ENCODE results near the gene CMPK1. TPM values are rescaled to one million over a fixed set of nuclear protein-coding genes. Genes with fewer than 3 reads are reported as not detected.
"Not testable (repeated sequence)": the region's sequence is repeated elsewhere in the genome, so short reads cannot be mapped to it uniquely, and the experiment has no call there.

CMPK1 gene
- total RNA-seq (2021), result 119 and 122 TPM in 2 replicates
- Bru-seq, nascent RNA, result percentile 88 among the genes with signal in this experiment
- percentile 84 among the genes with signal in this experiment for BruChase-seq, experiment 1, labeled RNA remaining after a 2-hour chase
- percentile 91 among the genes with signal in this experiment for BruChase-seq, experiment 2, labeled RNA remaining after a 6-hour chase
- long read RNA-seq, transcript CMPK1-203 (6 exons, 2,930 nt), result major isoform, 282 of 306 reads
- long read RNA-seq, partial matches to known transcripts, result 16 of 306 reads
- long read RNA-seq, other reads (novel, unspliced or antisense), result 4 of 306 reads

- H3K79me2 ChIP-seq (ENCODE audit: low read depth), result peaks cover 40% of the 10 kb centered on the region
- POLR2A ChIA-PET (ENCODE audit: unreplicated experiment), result interaction anchor here (0.5 to 2.0 kb wide), 3 partner anchors 20 to 816 kb away, joined by 3 to 38 read pairs (median 8); partner anchors contain the start of genes FOXD2 and STIL
- no peaks in the 10 kb centered on the region for H3K36me3 ChIP-seq (ENCODE audit: low read depth)
- H3K9me2 ChIP-seq (ENCODE audit: insufficient read depth), result no peaks in the 10 kb centered on the region
- H4K20me1 ChIP-seq (ENCODE audit: insufficient read depth), result no peaks in the 10 kb centered on the region
- peak within 1 kb of the TSS; percentile 98 for H3K4me2 ChIP-seq
- CTCF ChIA-PET, result interaction anchor here (0.5 to 1.9 kb wide), 6 partner anchors 20 to 392 kb away, joined by 3 to 10 read pairs (median 4); partner anchors contain the start of genes FOXD2 and STIL
- H3K4me1 ChIP-seq (replicated peaks; ENCODE audit: insufficient read depth), result peaks cover 30% of the 10 kb centered on the region
- H3K27ac ChIP-seq, result peak within 1 kb of the TSS; percentile 93
- H2AFZ ChIP-seq, result peak within 1 kb of the TSS; percentile 91
- H3K27me3 ChIP-seq (ENCODE audit: insufficient read depth, low read depth), result no peaks in the 10 kb centered on the region
- no peaks in the 10 kb centered on the region for H3K9me3 ChIP-seq (ENCODE audit: insufficient read depth, low read depth)
- DNase-seq, result peak; percentile 75 to 87
- TF ChIP-seq CTCF (conservative IDR thresholded peaks at IDR 0.05), result no peak
- intact Hi-C loops (cut with micrococcal nuclease; ENCODE audit: unreplicated experiment), result loop anchor here (1.0 to 10.0 kb wide), 2 partner anchors 19 to 719 kb away; partner anchors contain the start of genes MOB3C and STIL
- H3K4me3 ChIP-seq, result peak within 1 kb of the TSS; percentile 96
- no TSS peak for BruUV-seq (replicated peaks)
- H3F3A ChIP-seq (ENCODE audit: insufficient read depth, low read depth), result peaks cover 34% of the 10 kb centered on the region
Observed at GRCh38 chr1:47333578-47333921, at the start of gene CMPK1. Gene CMPK1 (plus strand): TSS chr1:47333790. CDS start chr1:47333946, 156 bp downstream.

DNA sequence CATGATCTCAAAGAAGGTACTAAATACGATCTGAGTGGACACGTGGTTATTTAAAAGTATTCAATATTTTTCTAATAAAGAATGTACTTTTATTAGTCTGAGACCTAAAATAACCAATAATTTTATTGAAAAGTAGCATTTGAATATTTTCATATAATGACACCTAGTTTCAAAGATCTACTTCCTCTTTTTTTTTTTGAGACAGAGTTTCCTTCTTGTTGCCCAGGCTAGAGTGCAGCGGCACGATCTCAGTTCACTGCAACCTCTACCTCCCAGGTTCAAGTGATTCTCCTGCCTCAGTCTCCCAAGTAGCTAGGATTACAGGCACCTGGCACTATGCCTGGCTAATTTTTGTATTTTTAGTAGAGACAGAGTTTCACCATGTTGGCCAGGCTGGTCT lies 45.5 kb upstream of the CMPK1 start:
- H3K4me3 ChIP-seq; DNase-seq; H3K4me1 ChIP-seq (replicated peaks; ENCODE audit: insufficient read depth); intact Hi-C loops (cut with micrococcal nuclease; ENCODE audit: unreplicated experiment); H3K4me2 ChIP-seq; H2AFZ ChIP-seq; H3K27me3 ChIP-seq (ENCODE audit: insufficient read depth, low read depth); H3K9me3 ChIP-seq (ENCODE audit: insufficient read depth, low read depth); H3K27ac ChIP-seq; H3K9me2 ChIP-seq (ENCODE audit: insufficient read depth); CTCF ChIA-PET; H3F3A ChIP-seq (ENCODE audit: insufficient read depth, low read depth); BruUV-seq (replicated peaks); H4K20me1 ChIP-seq (ENCODE audit: insufficient read depth); H3K79me2 ChIP-seq (ENCODE audit: low read depth): not testable (repeated sequence)
- POLR2A ChIA-PET (ENCODE audit: unreplicated experiment), result interaction anchor here (0.5 kb wide), 1 partner anchor 93 kb away, joined by 5 read pairs; no protein-coding TSS in a partner anchor
- peaks cover 25% of the 10 kb centered on the region for H3K36me3 ChIP-seq (ENCODE audit: low read depth)

GRCh38 chr1:47294863-47295262 lies 38.7 kb upstream of the CMPK1 start:
- H3K9me3 ChIP-seq (ENCODE audit: insufficient read depth, low read depth); CTCF ChIA-PET; H3F3A ChIP-seq (ENCODE audit: insufficient read depth, low read depth); H3K27ac ChIP-seq; BruUV-seq (replicated peaks); H4K20me1 ChIP-seq (ENCODE audit: insufficient read depth); H3K4me3 ChIP-seq; DNase-seq; H3K27me3 ChIP-seq (ENCODE audit: insufficient read depth, low read depth); H3K79me2 ChIP-seq (ENCODE audit: low read depth); H3K4me1 ChIP-seq (replicated peaks; ENCODE audit: insufficient read depth); H3K4me2 ChIP-seq; H3K9me2 ChIP-seq (ENCODE audit: insufficient read depth); POLR2A ChIA-PET (ENCODE audit: unreplicated experiment); H2AFZ ChIP-seq: not testable (repeated sequence)
- H3K36me3 ChIP-seq (ENCODE audit: low read depth), result peaks cover 18% of the 10 kb centered on the region; the same call in 1 of the 2 replicates
- intact Hi-C loops (cut with micrococcal nuclease; ENCODE audit: unreplicated experiment), result loop anchor here (10.0 kb wide), 1 partner anchor 590 kb away; no protein-coding TSS in a partner anchor

DNA sequence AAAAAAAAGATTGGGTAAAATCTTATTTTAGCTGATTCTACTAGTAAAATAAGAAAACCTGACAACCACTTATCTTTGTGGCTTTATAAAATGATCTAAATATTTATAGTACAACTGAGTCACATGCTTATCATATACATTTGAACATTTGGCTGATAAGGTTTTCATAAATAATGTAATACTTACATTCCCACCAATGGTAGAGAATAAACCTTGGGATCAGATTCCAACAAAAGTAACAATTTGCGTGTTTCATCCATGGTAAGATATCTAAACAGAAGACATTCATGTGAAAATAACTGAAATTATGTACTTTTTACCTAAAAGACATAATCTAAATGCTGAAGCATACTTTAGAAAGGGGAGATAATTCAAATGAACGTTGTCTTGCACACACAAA lies 38.0 kb upstream of the CMPK1 start:
- Histone ChIP-seq H3K4me3 (no peak overlapping the region), H2AFZ (no peak overlapping the region), H3K27ac (no peak overlapping the region), H3K4me1 (replicated peaks; ENCODE audit: insufficient read depth) (no peaks in the 10 kb centered on the region), H3K9me2 (ENCODE audit: insufficient read depth) (no peaks in the 10 kb centered on the region), H4K20me1 (ENCODE audit: insufficient read depth) (no peaks in the 10 kb centered on the region; the same call in 1 of the 2 replicates), H3K79me2 (ENCODE audit: low read depth) (no peaks in the 10 kb centered on the region), H3K4me2 (no peak overlapping the region), H3K36me3 (ENCODE audit: low read depth) (peaks cover 22% of the 10 kb centered on the region; the same call in 1 of the 2 replicates), H3F3A (ENCODE audit: insufficient read depth, low read depth) (no peaks in the 10 kb centered on the region; the same call in 1 of the 2 replicates), H3K27me3 (ENCODE audit: insufficient read depth, low read depth) (no peaks in the 10 kb centered on the region), H3K9me3 (ENCODE audit: insufficient read depth, low read depth) (no peaks in the 10 kb centered on the region)
- POLR2A ChIA-PET (ENCODE audit: unreplicated experiment), result no interaction called here
- BruUV-seq (replicated peaks), result no TSS peak
- DNase-seq, result no peak
- CTCF ChIA-PET, result no interaction called here
- intact Hi-C loops (cut with micrococcal nuclease; ENCODE audit: unreplicated experiment), result loop anchor here (10.0 kb wide), 1 partner anchor 591 kb away; no protein-coding TSS in a partner anchor
- TF ChIP-seq CTCF (conservative IDR thresholded peaks at IDR 0.05), result no peak
- TF ChIP-seq EZH2 (IDR thresholded peaks at IDR 0.05; ENCODE audit: low read depth), result no peak

Data from PC-9 (cell line).